IPS-15b (cell line): Measurements from ENCODE around the gene APOC1.
A peak's percentile ranks its signal among the peaks of the same experiment; 100 is the strongest.
"Not testable (repeated sequence)": the region's sequence is repeated elsewhere in the genome, so short reads cannot be mapped to it uniquely, and the experiment has no call there.

ENCODE experiments used
- H3K27me3 ChIP-seq: one replicate; pipeline ENCODE4 v1.6.1; 2013; ENCODE audit warnings: low read length; ENCODE audit not compliant: control insufficient read depth, insufficient read depth
- H3K36me3 ChIP-seq: one replicate; pipeline ENCODE4 v1.6.1; 2013; ENCODE audit warnings: low read length; ENCODE audit not compliant: control insufficient read depth, insufficient read depth
- H3K4me1 ChIP-seq: one replicate; pipeline ENCODE4 v1.6.1; 2013; ENCODE audit warnings: mild to moderate bottlenecking, low read length; ENCODE audit not compliant: control insufficient read depth, insufficient read depth
- H3K4me3 ChIP-seq: one replicate; pipeline ENCODE4 v1.5.1; 2013; ENCODE audit warnings: low read depth, low read length
- H3K9ac ChIP-seq: one replicate; pipeline ENCODE4 v1.6.1; 2013; ENCODE audit warnings: low read depth, mild to moderate bottlenecking, low read length
- H3K9me3 ChIP-seq: one replicate; pipeline ENCODE4 v1.6.1; 2013; ENCODE audit warnings: mild to moderate bottlenecking, low read length; ENCODE audit not compliant: control insufficient read depth, insufficient read depth

Gene APOC1

DNA sequence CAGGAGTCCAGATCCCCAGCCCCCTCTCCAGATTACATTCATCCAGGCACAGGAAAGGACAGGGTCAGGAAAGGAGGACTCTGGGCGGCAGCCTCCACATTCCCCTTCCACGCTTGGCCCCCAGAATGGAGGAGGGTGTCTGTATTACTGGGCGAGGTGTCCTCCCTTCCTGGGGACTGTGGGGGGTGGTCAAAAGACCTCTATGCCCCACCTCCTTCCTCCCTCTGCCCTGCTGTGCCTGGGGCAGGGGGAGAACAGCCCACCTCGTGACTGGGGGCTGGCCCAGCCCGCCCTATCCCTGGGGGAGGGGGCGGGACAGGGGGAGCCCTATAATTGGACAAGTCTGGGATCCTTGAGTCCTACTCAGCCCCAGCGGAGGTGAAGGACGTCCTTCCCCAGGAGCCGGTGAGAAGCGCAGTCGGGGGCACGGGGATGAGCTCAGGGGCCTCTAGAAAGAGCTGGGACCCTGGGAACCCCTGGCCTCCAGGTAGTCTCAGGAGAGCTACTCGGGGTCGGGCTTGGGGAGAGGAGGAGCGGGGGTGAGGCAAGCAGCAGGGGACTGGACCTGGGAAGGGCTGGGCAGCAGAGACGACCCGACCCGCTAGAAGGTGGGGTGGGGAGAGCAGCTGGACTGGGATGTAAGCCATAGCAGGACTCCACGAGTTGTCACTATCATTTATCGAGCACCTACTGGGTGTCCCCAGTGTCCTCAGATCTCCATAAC lies 8.8 kb upstream of the APOC1 start, which contains the start of gene APOE:
APOE (plus strand) TSS at position 360 of the 724 bp plus-strand sequence. CDS start 829 bp downstream, outside the sequence.
- Histone ChIP-seq H3K36me3 (peaks cover 42% of the 10 kb centered on the region), H3K4me1 (peaks cover 2% of the 10 kb centered on the region), H3K9ac (peak within 1 kb of the TSS; percentile 93), H3K4me3 (peak within 1 kb of the TSS; percentile 100), H3K27me3 (no peaks in the 10 kb centered on the region), H3K9me3 (no peaks in the 10 kb centered on the region)

DNA sequence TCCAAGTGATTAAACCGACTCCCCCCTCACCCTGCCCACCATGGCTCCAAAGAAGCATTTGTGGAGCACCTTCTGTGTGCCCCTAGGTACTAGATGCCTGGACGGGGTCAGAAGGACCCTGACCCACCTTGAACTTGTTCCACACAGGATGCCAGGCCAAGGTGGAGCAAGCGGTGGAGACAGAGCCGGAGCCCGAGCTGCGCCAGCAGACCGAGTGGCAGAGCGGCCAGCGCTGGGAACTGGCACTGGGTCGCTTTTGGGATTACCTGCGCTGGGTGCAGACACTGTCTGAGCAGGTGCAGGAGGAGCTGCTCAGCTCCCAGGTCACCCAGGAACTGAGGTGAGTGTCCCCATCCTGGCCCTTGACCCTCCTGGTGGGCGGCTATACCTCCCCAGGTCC lies 6.8 kb upstream of the APOC1 start:
- Histone ChIP-seq H3K27me3 (no peaks in the 10 kb centered on the region), H3K36me3 (peaks cover 32% of the 10 kb centered on the region), H3K4me1 (peaks cover 2% of the 10 kb centered on the region), H3K4me3 (peak overlapping the region; percentile 100), H3K9ac (no peak overlapping the region), H3K9me3 (no peaks in the 10 kb centered on the region)

DNA sequence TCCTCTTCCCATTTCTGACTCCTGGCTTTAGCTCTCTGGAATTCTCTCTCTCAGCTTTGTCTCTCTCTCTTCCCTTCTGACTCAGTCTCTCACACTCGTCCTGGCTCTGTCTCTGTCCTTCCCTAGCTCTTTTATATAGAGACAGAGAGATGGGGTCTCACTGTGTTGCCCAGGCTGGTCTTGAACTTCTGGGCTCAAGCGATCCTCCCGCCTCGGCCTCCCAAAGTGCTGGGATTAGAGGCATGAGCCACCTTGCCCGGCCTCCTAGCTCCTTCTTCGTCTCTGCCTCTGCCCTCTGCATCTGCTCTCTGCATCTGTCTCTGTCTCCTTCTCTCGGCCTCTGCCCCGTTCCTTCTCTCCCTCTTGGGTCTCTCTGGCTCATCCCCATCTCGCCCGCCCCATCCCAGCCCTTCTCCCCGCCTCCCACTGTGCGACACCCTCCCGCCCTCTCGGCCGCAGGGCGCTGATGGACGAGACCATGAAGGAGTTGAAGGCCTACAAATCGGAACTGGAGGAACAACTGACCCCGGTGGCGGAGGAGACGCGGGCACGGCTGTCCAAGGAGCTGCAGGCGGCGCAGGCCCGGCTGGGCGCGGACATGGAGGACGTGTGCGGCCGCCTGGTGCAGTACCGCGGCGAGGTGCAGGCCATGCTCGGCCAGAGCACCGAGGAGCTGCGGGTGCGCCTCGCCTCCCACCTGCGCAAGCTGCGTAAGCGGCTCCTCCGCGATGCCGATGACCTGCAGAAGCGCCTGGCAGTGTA lies 6.2 kb upstream of the APOC1 start:
- H3K27me3 ChIP-seq: no peaks in the 10 kb centered on the region
- H3K4me1 ChIP-seq: peaks cover 2% of the 10 kb centered on the region
- H3K9me3 ChIP-seq: no peaks in the 10 kb centered on the region

DNA sequence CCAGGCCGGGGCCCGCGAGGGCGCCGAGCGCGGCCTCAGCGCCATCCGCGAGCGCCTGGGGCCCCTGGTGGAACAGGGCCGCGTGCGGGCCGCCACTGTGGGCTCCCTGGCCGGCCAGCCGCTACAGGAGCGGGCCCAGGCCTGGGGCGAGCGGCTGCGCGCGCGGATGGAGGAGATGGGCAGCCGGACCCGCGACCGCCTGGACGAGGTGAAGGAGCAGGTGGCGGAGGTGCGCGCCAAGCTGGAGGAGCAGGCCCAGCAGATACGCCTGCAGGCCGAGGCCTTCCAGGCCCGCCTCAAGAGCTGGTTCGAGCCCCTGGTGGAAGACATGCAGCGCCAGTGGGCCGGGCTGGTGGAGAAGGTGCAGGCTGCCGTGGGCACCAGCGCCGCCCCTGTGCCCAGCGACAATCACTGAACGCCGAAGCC lies 5.6 kb upstream of the APOC1 start:
- H3K4me1 ChIP-seq: peaks cover 2% of the 10 kb centered on the region
- H3K36me3 ChIP-seq: peaks cover 28% of the 10 kb centered on the region
- no peak overlapping the region for H3K9ac ChIP-seq
- H3K27me3 ChIP-seq: no peaks in the 10 kb centered on the region
- H3K9me3 ChIP-seq: no peaks in the 10 kb centered on the region
- H3K4me3 ChIP-seq: no peak overlapping the region

More for the DNA sequence above, 6.2 kb upstream of the APOC1 start:
- Histone ChIP-seq H3K4me3 (no peak overlapping the region), H3K36me3 (peaks cover 28% of the 10 kb centered on the region), H3K9ac (no peak overlapping the region)

DNA sequence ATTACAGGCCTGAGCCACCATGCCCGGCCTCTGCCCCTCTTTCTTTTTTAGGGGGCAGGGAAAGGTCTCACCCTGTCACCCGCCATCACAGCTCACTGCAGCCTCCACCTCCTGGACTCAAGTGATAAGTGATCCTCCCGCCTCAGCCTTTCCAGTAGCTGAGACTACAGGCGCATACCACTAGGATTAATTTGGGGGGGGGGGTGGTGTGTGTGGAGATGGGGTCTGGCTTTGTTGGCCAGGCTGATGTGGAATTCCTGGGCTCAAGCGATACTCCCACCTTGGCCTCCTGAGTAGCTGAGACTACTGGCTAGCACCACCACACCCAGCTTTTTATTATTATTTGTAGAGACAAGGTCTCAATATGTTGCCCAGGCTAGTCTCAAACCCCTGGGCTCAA lies 4.6 kb upstream of the APOC1 start:
- Histone ChIP-seq H3K36me3 (peaks cover 28% of the 10 kb centered on the region), H3K4me3 (no peak overlapping the region), H3K27me3 (no peaks in the 10 kb centered on the region), H3K4me1 (no peaks in the 10 kb centered on the region), H3K9ac (no peak overlapping the region), H3K9me3 (no peaks in the 10 kb centered on the region)

DNA sequence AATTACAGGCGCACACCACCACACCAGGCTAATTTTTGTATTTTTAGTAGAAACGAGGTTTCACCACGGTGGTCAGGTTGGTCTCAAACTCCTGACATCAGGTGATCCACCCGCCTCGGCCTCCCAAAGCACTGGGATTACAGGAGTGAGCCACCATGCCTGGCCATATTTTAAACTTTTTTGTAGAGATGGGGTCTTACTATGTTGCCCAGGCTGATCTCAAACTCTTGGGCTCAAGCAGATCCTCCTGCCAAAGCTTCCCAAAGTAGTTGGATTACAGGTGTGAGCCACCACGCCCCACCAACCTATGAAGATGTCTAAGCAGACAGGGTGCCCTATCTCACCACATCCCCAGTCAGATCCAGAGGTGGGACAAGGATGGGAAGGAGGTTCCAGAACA lies 2.5 kb upstream of the APOC1 start:
- not testable (repeated sequence) for H3K9me3 ChIP-seq, H3K4me3 ChIP-seq, H3K4me1 ChIP-seq, H3K27me3 ChIP-seq, H3K9ac ChIP-seq
- peaks cover 28% of the 10 kb centered on the region for H3K36me3 ChIP-seq

DNA sequence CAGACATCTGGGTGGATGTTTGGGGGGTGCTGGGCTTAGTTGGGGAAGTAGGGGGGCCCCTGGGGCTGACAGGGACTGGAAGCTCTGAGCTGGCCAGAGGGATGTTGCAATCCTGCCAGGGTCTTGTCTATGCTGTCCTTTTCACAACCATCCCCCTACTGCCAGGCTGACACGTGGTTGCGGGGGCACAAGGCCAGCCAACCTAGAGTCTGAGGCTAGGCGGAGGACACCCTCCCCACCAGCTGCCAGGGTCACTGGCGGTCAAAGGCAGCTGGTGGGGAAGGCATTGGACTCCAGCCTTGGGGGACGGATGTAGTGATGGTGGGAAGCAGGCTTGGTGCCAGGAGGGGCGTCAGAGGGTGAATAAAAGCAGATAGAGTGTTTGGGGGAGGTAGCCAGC lies 1.6 kb upstream of the APOC1 start:
- H3K4me1 ChIP-seq: no peaks in the 10 kb centered on the region
- H3K4me3 ChIP-seq: no peak overlapping the region
- H3K9me3 ChIP-seq: no peaks in the 10 kb centered on the region
- peaks cover 19% of the 10 kb centered on the region for H3K36me3 ChIP-seq
- no peaks in the 10 kb centered on the region for H3K27me3 ChIP-seq
- H3K9ac ChIP-seq: no peak overlapping the region

DNA sequence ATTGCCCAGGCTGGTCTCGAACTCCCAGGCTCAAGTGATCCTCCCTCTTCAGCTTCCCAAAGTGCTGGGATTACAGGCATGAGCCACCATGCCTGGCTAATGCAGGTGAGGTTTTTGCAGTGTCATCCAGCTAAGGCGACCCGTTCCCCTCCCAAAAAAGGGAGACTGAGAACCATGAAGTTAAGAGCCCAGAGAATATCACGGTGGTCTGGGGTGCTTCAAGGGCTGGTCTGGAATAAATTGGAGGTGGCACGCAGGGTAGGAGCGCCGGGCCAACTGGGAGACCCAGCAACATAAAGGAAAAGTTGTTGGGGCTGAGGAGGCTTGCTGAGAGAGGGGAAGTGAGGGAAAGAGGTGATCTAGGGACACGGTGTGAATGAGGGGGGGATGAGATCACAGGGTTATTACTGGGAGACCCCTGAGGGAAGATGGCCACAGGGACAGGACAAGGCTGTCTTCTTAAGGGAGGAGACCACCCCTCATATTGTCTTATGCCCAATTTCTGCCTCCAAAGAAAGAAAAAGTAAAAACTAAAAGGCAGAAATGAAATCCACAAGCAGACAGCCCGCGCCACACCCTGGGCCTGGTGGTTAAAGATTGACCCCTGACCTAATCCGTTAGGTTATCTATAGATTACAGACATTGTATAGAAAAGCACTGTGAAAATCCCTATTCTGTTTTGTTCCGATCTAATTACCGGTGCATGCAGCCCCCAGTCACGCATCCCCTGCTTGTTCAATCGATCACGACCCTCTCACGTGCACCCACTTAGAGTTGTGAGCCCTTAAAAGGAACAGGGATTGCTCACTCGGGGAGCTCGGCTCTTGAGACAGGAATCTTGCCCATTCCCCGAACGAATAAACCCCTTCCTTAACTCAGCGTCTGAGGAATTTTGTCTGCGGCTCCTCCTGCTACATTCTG lies 636 bp upstream of the APOC1 start:
- H3K4me3 ChIP-seq: peak overlapping the region; percentile 74
- not testable (repeated sequence) for H3K36me3 ChIP-seq, H3K27me3 ChIP-seq, H3K4me1 ChIP-seq, H3K9me3 ChIP-seq
- peak overlapping the region; percentile 88 for H3K9ac ChIP-seq

DNA sequence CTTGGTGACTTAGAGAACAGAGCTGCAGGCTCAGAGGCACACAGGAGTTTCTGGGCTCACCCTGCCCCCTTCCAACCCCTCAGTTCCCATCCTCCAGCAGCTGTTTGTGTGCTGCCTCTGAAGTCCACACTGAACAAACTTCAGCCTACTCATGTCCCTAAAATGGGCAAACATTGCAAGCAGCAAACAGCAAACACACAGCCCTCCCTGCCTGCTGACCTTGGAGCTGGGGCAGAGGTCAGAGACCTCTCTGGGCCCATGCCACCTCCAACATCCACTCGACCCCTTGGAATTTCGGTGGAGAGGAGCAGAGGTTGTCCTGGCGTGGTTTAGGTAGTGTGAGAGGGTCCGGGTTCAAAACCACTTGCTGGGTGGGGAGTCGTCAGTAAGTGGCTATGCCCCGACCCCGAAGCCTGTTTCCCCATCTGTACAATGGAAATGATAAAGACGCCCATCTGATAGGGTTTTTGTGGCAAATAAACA lies 9.9 kb downstream of the APOC1 start:
- Histone ChIP-seq H3K27me3 (no peaks in the 10 kb centered on the region), H3K9ac (no peak overlapping the region), H3K9me3 (no peaks in the 10 kb centered on the region), H3K4me3 (no peak overlapping the region), H3K4me1 (no peaks in the 10 kb centered on the region), H3K36me3 (no peaks in the 10 kb centered on the region)

DNA sequence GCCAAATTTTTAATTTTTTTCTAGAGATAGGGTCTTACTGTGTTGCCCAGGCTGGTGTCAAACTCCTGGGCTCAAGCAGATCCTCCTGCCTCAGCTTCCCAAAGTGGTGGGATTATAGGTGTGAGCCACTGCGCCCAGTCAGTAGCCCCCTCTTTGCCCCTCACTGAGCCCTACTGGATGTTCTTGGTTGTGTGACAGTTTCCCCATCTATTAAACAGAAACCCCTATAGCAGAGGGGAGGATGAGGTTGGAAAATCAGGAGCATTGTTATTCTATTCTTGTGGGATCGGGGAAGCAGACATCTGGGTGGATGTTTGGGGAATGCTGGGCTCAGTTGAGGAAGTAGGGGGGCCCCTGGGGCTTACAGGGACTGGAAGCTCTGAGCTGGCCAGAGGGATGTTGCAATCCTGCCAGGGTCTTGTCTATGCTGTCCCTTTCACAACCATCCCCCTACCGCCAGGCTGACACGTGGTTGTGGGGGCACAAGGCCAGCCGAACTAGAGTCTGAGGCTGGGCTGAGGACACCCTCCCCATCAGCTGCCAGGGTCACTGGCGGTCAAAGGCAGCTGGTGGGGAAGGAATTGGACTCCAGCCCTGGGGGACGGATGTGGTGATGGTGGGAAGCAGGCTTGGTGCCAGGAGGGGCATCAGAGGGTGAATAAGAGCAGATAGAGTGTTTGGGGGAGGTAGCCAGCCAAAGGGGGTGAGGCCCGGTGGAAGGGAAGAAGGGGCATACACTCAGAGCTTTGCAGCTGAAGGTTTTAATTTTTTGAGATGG lies 10.9 kb downstream of the APOC1 start:
- H3K9ac ChIP-seq: no peak overlapping the region

More for the DNA sequence above, 10.9 kb downstream of the APOC1 start:
- H3K36me3 ChIP-seq: no peaks in the 10 kb centered on the region
- no peaks in the 10 kb centered on the region for H3K27me3 ChIP-seq
- H3K4me1 ChIP-seq: no peaks in the 10 kb centered on the region
- H3K4me3 ChIP-seq: no peak overlapping the region
- no peaks in the 10 kb centered on the region for H3K9me3 ChIP-seq
